GM10266 (cell line): ENCODE results near the gene FBXO28.
"Not testable (repeated sequence)": the region's sequence is repeated elsewhere in the genome, so short reads cannot be mapped to it uniquely, and the experiment has no call there.

ENCODE experiments used
- DNase-seq: peaks from one replicate; pipeline ENCODE4 v3.0.0; 2012; ENCODE audit errors: extremely low spot score
- CTCF ChIP-seq: IDR thresholded peaks from 2 replicates; pipeline ENCODE4 v1.5.1; 2012; ENCODE audit warnings: mild to moderate bottlenecking, low read depth; ENCODE audit not compliant: control insufficient read depth, insufficient read depth; ENCODE audit errors: missing control alignments

Gene FBXO28

GRCh38 chr1:224196813-224197600 is 83.1 kb downstream of the FBXO28 start:
- no peak for TF ChIP-seq CTCF

GRCh38 chr1:224198572-224198971 is 84.7 kb downstream of the FBXO28 start:
- TF ChIP-seq CTCF: no peak
- no peak for DNase-seq

More at GRCh38 chr1:224196813-224197600, 83.1 kb downstream of the FBXO28 start:
- no peak for DNase-seq

- no peak for DNase-seq
These were observed 85.8 kb downstream of the FBXO28 start for GRCh38 chr1:224199679-224200078.

GRCh38 chr1:224201383-224201782 is 87.5 kb downstream of the FBXO28 start:
- TF ChIP-seq CTCF: no peak
- no peak for DNase-seq

More at GRCh38 chr1:224199679-224200078, 85.8 kb downstream of the FBXO28 start:
- TF ChIP-seq CTCF: no peak

- TF ChIP-seq CTCF: no peak
- no peak for DNase-seq
These were observed 87.9 kb downstream of the FBXO28 start for GRCh38 chr1:224201853-224202252.

- TF ChIP-seq CTCF: no peak
- no peak for DNase-seq
These were observed 89.5 kb downstream of the FBXO28 start for GRCh38 chr1:224203243-224204016.

- no peak for TF ChIP-seq CTCF
- DNase-seq: no peak
These were observed 91.5 kb downstream of the FBXO28 start for GRCh38 chr1:224205438-224205840.

- DNase-seq: not testable (repeated sequence)
These were observed 92.1 kb downstream of the FBXO28 start for GRCh38 chr1:224205931-224206538.
